DOHH2 (cell line): ENCODE data around the gene TRIM49C.
"Not testable (repeated sequence)": the region's sequence is repeated elsewhere in the genome, so short reads cannot be mapped to it uniquely, and the experiment has no call there.

Experiments
- CTCF ChIP-seq: fragments of 200-600 bp; sonication (generic); IDR thresholded peaks from one replicate; pipeline ENCODE4 v1.5.1; 2014; ENCODE audit warnings: antibody characterized with exemption, mild to moderate bottlenecking, low read depth, low read length; ENCODE audit not compliant: poor library complexity, severe bottlenecking
- EZH2phosphoT487 ChIP-seq: fragments of 200-600 bp; sonication (generic); IDR thresholded peaks from 2 replicates; pipeline ENCODE4 v1.6.1; 2017; ENCODE audit warnings: borderline replicate concordance, mild to moderate bottlenecking, antibody characterized with exemption, low read length, moderate library complexity, mixed read lengths

- TF ChIP-seq CTCF, EZH2phosphoT487: not testable (repeated sequence)
Measured at GRCh38 chr11:90088731-90089130, 57.8 kb downstream of the TRIM49C start.
